Measurements from ENCODE around the gene SPDYE6. TPM values are rescaled to one million over a fixed set of nuclear protein-coding genes. Genes with fewer than 3 reads are reported as not detected.
A peak's percentile ranks its signal among the peaks of the same experiment; 100 is the strongest.
"Not testable (repeated sequence)": the region's sequence is repeated elsewhere in the genome, so short reads cannot be mapped to it uniquely, and the experiment has no call there.

SPDYE6 gene
- polyA plus RNA-seq, 12 donors, result 0.67 to 8.8 (median 2.9) TPM; not detected in 2

- DNase-seq, result not testable (repeated sequence)
Observed at GRCh38 chr7:102364394-102364886, 8.2 kb upstream of the SPDYE6 start.

- peak; percentile 96 for DNase-seq
Observed at GRCh38 chr7:102363549-102364393, 7.5 kb upstream of the SPDYE6 start.

GRCh38 chr7:102346983-102347382, 9.3 kb downstream of the SPDYE6 start:
- DNase-seq, result not testable (repeated sequence)

- DNase-seq, result not testable (repeated sequence)
Observed at GRCh38 chr7:102340599-102341368, 15.5 kb downstream of the SPDYE6 start.

GRCh38 chr7:102337420-102337819, 18.8 kb downstream of the SPDYE6 start:
- not testable (repeated sequence) for DNase-seq

- DNase-seq, result not testable (repeated sequence)
Observed at GRCh38 chr7:102337002-102337401, 19.2 kb downstream of the SPDYE6 start.

- not testable (repeated sequence) for DNase-seq
Observed at GRCh38 chr7:102335574-102335973, 20.7 kb downstream of the SPDYE6 start.

GRCh38 chr7:102330666-102331460, 25.4 kb downstream of the SPDYE6 start:
- DNase-seq, result not testable (repeated sequence)

GRCh38 chr7:102329366-102329765, 26.9 kb downstream of the SPDYE6 start:
- DNase-seq, result not testable (repeated sequence)

GRCh38 chr7:102328863-102329262, 27.4 kb downstream of the SPDYE6 start:
- DNase-seq, result not testable (repeated sequence)

GRCh38 chr7:102327183-102327582, 29.1 kb downstream of the SPDYE6 start:
- not testable (repeated sequence) for DNase-seq

- no peak for DNase-seq
Observed at GRCh38 chr7:102326157-102326889, 29.9 kb downstream of the SPDYE6 start.

- DNase-seq, result not testable (repeated sequence)
Observed at GRCh38 chr7:102325106-102325505, 31.1 kb downstream of the SPDYE6 start.

- DNase-seq, result no peak
Observed at GRCh38 chr7:102323914-102324195, 32.4 kb downstream of the SPDYE6 start.

- DNase-seq, result no peak
Observed at GRCh38 chr7:102322202-102322715, 34.0 kb downstream of the SPDYE6 start.

GRCh38 chr7:102321351-102322201, 34.7 kb downstream of the SPDYE6 start:
- no peak for DNase-seq

GRCh38 chr7:102320601-102321350, 35.5 kb downstream of the SPDYE6 start:
- DNase-seq, result no peak

GRCh38 chr7:102320181-102320580, 36.1 kb downstream of the SPDYE6 start:
- no peak for DNase-seq

- no peak for DNase-seq
Observed at GRCh38 chr7:102319671-102320070, 36.6 kb downstream of the SPDYE6 start.

All from muscle of arm (tissue), 12 donors.